HuH-7 (cell line): Measurements from ENCODE around the gene CSRNP3.

Experiments used
- DNase-seq: peaks from one replicate; pipeline ENCODE4 v3.0.0; 2011; ENCODE audit warnings: low spot score

Gene CSRNP3

DNA sequence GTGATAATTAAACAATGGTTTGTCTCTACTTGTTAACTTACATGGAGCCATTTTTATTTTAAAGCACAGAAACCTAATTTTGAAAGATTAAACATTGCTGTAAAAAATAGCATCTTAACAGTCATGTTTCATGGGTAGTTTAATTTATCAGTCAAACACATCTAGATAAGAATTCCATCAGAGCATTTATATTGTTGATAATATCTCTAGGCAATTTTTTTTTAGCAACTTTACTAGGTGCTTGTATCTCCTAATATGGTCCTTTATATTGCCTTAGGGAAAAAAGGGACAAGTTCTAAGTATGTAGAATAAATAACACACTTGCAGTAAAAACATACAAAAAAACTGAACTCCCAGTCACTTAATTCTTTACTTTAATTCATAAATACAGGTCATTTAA is 863 bp downstream of the CSRNP3 start:
- DNase-seq, result no peak

DNA sequence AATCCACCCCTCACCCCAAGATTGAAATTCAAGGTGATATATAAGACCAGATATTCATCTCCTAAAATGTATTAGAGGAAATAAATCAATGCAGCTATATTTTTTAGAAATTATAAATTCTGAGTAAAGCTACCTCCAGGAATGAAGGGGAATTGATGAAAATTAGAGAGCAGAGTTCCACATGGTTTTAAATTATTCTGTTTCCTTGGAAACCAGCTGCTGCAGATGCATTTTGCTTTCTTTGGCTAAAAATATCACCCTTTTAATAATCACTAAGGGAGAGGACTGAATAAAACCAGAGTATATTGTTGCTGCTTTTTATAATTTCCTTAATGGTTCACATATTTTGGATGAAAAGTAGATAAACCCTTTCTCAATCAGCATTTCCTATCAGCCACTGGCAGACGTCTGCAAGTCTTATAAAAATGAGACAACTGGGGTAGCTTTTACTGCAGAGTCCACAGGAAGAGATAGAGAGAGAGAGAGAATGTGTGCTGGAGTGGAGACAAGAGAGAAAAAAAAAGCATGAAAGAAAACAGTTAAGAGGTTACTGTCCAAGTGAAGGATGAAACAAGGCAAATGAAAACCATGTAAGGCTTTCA is 2.0 kb downstream of the CSRNP3 start:
- no peak for DNase-seq

DNA sequence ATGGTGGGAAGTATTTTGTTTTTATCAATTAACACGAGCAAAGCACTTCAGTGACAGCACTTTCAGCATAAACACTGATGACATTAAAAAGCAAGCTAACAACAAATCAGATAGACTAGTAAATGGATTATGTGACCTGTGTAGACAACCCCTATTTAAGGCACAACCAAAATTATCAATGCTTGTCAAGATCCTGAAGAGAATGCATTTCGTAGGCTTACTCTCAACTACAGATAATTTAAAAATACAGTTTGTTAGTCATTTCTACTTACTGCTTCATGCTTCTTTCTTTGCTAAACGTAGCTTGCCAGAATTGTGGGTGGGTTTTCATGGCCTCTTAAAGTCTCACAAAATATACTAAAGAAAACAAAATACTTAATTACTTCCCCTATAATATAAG is 3.4 kb downstream of the CSRNP3 start:
- DNase-seq, result no peak

DNA sequence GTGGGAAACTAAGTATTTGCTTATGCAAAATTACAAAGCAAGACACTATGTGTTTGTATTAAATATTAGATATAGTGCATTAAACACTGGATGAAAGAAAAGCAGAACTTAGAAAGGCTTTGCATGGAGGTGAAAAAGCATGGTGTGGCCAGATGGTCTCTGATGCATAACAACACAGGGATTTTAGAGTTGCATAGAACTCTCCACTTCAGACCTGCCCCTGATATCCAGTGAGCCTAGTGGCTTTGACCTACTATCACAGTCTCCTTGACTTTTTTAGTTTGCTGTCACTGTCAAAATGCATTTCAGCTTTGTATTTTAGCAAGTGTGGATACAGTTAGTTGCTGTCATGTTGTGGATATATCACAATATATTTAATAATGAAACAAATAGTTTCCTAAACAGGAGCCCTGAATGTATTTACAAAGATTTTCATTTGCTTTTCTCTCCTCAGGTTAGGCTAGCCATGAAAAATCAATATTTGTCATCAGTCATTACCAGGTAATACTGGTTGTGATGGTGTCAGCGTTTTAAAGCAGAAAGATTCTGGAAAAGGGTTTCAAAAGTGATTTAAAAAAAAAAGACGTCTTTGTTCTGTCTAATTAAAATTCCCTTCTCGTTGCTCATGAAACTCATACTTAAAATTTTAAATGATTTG is 5.2 kb downstream of the CSRNP3 start:
- no peak for DNase-seq

DNA sequence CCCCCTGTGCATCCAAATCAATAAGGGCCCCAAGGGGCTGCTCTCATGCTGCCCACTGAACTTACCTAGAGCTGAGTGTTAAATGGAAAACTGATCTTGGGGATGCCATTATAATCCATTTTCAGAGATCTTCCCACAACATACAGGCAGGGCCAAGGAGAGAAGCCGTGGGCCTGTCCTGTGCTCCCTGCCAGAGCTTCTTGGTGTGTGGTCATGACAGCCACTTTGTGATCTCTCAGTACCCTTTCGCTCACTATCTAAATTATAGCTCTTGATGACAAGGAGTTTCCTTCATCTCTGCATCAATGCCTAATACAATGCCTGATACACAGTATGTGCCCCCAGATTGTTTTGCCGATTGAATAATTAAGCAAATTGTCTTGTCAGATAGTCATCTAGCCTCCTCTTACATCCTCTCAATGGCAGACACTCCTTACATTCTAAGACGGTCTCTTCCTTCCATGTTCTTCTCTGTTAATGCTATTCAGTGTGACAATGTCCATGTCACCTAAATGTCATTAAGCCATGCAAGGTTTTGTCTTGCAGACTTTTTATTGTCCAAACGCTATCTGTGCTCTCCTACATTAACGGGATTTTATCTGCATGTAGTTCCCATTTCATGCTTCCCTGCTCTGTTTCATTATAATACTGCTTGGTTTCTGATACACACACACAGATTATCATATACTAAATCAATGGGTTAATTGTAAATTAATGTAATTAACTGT is 5.9 kb downstream of the CSRNP3 start:
- no peak for DNase-seq

DNA sequence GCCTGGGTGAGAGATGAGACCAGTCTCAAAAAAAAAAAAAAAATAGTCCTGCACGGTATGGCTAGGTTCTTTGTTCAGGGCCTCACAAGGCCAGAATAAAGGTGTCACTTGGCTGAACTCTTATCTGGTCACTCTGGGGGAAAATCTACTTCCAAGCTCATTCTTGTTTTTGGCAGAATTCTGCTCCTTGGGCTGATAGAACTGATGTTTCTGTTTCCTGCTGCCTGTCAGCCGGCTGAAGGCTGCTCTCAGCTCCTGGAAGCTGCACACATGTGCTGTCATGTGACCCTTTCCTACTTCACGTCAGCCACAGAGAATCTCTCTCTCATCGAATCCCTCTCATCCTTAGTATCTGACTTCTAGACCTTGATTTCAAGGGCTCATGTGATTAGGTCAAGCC is 10.4 kb downstream of the CSRNP3 start:
- DNase-seq, result no peak

DNA sequence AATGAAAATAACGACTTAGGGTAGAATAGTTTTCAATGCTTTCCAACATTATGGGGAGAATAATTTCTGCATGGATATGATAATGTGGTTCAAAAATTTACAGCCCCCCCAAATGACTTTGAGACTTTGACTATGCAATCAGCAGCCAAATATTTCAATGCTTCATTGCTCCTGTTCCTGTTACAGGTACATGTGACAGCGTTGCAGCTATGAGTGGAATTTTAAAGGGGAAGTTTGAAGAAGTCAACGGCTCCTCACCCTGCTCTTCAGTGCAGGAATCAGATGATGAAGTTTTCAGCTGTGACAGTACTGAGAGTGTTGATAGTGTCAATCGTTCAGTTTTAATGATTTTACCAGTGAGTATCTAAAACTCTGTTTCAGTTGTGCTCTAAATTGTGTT is 25.1 kb downstream of the CSRNP3 start:
- no peak for DNase-seq

DNA sequence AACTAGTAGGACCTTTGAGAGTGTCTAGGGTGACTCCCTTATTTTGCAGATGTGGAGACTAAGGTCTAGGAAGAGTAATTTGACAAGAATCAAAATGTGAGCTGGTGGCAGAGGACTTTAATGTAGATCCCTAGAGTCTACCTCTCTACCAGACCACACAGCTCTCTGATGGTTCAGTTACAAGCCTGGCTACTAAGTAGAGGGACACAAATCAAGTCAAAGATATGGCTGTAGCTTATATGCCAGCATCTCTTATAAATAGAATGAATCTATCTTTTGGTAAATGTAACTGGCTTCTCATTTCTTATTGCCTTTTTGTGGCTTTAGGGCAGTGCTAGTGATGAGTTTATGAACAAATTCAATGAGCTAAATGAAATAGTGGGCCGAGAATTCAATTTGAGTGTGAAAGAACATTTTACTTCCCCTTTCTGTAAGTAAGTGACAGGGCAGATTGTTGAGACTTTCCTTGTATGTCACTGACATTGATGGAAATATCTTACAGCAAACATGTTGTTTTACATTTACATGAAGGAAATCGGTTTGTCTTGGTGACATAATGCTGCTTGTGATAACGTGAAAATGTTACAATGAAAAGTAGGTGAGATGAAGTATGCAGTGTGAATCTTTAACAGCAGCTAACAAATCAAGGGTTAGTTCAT is 28.3 kb downstream of the CSRNP3 start:
- DNase-seq, result no peak

DNA sequence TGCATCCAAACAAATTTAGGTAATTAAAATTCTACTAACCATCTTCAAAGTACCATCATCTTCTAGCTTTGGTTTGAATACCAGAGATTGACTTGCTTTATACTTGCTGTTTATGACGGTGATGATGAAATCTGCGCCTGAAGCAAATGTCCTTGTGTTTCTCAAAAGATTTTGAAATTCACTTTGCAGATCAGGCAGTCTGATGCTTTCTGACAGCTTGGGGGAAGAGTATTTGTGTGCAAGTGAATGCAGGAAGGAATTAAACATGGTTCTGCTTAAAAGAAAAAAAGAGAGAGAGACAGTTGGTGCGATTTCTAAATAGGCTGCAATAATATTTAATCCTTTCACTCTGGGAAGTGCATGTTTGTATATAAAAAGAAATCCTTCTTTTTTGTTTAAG is 29.6 kb downstream of the CSRNP3 start:
- DNase-seq, result no peak

DNA sequence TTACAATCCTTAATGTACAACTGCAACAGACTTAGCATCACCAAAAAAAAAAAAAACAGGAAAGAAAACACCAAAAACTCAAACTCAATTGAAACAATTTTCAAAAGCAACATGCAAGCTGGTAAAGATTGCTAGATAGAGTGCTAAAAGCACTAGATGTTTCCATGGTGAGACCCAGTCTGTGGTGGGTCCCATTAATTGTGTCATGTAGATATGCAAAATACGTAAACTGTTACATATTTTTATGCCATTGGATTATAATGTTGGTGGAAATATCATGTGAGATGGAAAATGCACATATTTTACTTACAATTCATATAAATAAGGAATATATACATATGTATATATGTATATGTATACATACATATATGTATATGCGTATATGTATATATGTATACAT is 30.5 kb downstream of the CSRNP3 start:
- DNase-seq, result no peak

DNA sequence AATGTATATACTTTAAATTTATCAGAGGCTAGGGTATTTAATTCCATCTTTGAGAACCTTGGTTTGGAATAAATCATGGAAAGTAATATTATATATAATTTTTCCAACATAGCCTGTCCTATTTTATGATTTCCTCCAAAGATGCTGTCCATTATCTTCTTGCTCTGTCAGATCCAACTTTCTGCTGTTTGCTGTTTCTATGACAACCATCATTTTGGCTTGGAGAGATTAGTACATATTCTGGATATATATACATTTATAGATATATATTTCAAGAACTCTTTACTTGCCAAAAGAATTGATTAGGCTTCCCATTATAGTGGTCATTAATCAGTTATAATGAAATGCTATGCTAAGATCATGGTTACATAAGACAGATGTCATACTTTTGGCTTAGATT is 31.3 kb downstream of the CSRNP3 start:
- no peak for DNase-seq

DNA sequence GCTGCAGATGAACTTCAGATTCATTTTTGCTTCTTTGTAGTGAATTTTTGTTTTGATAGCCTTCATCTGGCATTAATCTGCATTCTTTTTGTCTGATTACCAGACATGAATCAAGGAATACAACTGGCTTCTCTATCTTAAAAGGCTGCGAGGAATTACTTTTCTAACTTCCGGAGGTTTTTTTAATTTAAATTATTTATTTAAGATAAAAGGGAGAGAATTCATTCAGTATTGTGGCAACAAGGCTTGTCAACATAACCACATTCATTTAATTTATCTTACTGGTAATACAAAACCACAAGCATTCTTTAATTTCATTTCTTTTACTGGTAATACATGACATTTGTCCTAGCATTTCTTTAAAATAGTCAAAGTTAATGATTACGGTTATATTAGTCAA is 36.0 kb downstream of the CSRNP3 start:
- DNase-seq, result no peak

DNA sequence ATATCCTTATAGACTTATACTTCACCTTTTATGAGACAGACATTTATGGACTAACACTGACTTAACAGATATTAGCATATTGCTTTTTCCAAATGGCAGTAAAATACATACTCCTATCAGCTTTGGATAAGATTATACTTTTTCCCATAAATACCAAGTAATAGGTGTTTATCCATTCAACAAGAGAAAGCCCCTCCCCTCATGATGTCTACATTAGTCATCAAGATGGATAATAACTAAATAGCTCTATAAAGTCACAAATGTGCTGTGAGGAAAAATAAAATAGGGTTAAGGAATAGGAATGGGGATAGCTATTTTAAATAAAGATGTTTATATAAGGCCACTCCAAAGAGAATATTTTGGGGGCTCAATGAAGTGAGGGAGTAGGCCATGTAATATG is 39.4 kb downstream of the CSRNP3 start:
- no peak for DNase-seq

DNA sequence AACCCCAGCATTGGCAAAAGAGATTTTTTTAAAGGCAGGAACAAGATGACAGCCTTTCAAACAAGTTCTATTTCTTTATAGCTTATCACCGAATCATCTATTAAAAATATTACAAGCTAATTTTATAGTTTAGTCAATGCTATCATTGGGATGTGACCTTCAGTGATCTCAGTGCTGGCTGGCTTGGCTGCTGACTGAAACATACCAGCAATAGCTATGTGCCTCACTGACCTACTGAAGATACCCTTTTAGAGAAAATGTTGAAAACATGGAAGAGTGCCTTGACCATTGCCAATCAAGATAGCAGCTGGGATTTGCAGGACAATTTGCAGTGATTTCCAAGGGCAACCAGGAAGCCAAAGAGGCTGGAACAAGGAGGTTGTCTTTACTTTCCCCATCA is 44.0 kb downstream of the CSRNP3 start:
- DNase-seq, result no peak

DNA sequence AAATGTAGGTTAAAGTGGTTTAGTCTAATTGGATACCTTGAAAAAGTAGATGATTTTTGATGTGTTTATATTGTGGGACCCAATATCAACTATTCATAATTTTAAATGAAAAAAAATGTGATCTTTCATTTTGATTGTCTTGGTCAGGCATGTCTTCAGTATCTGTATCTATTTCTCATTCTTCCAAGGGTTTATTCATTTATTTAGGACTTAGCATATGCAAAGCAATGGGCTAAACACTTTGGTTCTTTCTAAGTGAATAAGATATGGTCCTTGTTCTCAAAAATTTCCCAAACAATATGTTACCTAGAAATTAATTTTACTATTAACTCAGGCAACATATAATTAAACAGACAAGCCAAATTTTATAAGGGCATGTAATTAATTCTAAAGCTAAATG is 49.1 kb downstream of the CSRNP3 start:
- DNase-seq, result no peak

DNA sequence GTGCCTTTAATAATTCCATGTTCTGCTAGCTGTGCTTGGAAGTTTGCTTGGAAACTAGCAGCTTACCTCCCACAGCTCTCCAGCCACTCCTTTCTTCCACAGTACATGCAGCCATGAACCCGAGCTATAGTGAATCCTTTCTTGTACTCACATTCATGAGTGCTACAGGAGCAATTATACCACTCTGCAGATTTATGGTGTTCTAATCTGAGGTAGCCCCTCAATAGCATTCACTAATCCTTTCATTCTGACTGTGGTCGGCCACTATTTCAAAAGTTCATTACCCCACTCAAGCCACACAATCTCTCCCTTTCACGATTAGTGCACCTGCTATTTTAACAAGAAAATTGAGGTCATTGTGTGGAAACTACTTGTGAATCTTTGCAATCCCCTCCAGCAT is 53.2 kb downstream of the CSRNP3 start:
- DNase-seq, result no peak

DNA sequence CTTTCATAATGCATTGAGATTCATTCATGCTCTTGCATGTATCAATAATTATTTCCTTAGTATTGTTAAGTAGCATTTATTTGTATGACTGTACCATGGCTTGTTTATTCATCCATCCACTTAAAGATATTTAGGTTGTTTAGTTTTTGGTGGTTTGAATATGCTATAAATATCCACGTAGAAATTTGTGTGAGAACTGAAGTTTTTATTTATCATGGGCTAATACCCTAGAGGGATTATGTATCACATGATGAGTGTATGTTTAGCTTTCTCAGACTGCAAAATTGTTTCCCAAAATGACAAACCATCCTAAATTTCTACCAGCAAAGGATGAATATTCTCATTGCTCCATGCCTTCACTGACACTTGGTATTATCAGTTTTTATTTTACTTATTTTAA is 55.2 kb downstream of the CSRNP3 start:
- DNase-seq, result no peak

DNA sequence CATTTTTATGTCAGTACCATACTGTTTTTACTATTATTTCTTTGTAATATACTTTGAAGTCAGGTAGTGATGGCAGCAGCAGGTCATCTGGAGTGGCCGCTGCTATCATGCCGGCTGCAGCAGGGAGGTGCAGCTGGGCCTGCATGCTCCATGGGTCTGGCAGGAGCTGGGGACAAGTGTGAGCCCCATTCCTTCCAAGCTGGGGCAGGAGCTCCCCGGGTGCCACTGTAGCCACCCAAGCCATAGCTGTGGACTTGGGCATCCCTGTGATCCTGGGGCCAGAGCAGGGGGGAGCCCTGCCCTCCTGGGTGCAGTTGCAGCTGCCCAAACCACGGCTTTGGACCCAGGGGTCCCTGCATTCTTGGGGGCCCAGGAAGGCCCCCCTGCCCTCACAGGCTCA is 59.2 kb downstream of the CSRNP3 start:
- DNase-seq, result no peak

DNA sequence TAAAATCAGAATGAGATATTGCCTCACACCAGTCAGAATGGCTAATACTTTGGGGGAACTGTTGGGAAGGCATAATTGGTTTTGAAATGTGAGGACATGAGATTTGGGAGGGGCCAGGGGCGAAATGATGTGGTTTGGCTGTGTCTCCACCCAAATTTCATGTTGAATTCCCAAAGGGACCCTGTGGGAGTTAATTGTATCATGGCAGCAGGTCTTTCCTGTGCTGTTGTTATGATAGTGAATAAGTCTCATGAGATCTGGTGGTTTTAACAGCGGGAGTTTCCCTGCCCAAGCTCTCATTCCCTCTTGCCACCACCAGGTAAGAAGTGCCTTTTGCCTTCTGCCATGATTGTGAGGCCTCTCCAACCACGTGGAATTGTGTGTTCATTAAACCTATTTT is 59.6 kb downstream of the CSRNP3 start:
- DNase-seq, result no peak

DNA sequence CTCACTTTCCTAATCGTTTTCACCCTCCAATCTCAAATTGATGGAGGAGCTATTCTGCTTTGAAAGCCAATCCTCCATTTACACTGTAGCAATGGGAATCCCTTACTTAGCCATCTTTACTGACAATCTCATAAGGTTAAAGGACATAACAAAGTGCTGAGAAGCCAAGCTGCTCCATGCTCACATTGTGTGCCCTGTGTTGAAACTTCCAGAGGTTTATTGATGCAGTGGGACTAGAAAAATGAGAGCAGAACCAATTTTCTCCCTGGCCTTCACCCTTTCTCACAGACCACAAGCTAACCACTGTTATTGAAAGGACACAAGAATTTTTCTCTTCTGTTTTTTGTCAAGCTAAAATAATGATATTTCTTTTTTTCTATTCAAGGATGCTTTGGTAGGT is 63.8 kb downstream of the CSRNP3 start:
- DNase-seq, result no peak

DNA sequence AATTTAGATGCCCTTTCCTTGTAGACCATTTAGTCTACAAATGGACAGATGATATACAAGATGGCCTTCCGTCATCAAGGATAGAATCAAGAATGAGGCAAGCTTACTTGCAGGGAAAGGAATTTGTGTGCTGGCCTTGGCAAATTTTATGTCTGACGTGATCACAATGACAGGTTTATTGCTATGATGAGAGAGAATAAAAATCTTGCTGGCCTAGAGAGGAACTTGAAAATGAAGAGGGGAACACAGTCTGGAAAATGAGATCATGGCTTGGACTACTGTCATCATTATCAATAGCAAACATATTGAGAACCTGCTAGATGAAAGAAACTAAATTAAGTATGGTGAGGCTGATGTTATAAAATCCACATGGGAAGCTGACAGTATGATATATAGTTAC is 66.0 kb downstream of the CSRNP3 start:
- no peak for DNase-seq

DNA sequence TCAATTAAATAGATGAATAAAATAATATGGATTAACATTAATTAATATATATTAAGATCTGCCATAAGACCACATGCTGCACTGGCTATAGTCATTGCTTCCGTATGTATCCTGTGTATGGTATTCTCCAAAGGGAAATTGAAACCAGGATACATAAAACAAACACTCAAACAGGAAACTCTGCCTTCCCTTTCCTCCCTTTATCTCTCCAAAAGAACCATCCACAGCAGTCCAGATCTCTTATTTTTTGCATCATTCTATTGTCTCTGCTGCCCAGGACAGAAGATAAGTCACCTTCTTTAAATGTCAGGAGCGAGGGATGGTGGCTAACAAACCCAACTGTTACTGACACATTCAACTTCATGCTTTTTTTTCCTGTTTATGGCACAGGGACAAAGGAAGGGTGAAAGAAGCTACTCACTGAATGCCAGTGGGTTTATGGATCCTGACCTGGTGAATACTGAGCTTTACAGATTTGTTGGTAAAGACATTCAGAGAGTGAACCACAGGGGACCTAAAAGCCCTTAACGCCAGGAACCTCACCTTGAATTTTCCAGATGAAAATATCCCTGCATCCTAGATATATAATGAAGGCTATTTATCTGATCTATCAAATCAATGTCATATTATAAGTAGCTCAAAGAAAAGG is 67.5 kb downstream of the CSRNP3 start:
- DNase-seq, result no peak

DNA sequence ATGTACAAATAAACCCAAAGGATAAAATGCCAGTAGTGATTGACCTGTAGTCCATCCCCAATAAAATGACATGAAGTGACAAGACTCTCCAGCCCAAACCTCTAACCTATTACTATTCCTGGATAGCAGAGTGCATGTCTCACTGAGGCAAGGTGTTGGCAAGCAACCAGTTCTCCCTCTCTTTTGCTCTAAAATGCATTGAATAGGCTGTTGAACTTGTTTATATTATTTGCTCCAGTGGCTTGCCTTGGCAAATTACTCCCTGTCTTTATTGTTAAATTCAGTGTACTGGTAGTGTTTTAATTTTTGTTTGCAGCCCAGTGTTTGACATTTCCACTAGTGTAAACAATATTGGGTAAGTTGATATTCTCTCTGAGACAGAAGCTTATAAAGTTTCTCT is 70.5 kb downstream of the CSRNP3 start:
- no peak for DNase-seq
